H1 (cell line): Measurements from ENCODE around the gene MED31. TPM values are rescaled to one million over a fixed set of nuclear protein-coding genes. Genes with fewer than 3 reads are reported as not detected.

Experiments
- microRNA-seq, 2 experiments: library from miRNA; unstranded; fragments of <30 nt; microRNA quantifications; one replicate each; pipeline versions ENCODE4 to v1.2.0, GENCODE V29; 2016 to 2020; ENCODE audit warnings: borderline microRNAs expressed in 2 of 2, borderline number of aligned reads in 2 of 2, borderline replicate concordance in 1 of 2
- polyA plus RNA-seq, 7 experiments: library from polyadenylated mRNA; depleted of rRNA in 3 of 7; stranded (reverse) in 5 of 7; unstranded in 2 of 7; fragments of >200 nt in 5 of 7; fragments of 200-250 nt in 2 of 7; gene quantifications; 1 replicate in 5 of 7; 2 replicates in 1 of 7; 4 replicates in 1 of 7; pipeline versions ENCODE4 v1.2.1 to v1.2.3, GENCODE V29; 2011 to 2013; ENCODE audit warnings: missing spikeins in 2 of 7, mixed read lengths in 2 of 7
- small RNA-seq: library from polyadenylated mRNA; stranded (forward); fragments of <200 nt; extraction: miRNeasy Mini kit (QIAGEN cat#:217004); gene quantifications from one replicate; pipeline ENCODE3, GENCODE V24; 2013; ENCODE audit not compliant: insufficient read depth
- total RNA-seq: library from RNA; stranded (reverse); fragmentation: NEBNext Ultra II Directional; extraction: Animal tissue kit (Norgen Biotek cat#: 25700); gene quantifications from 2 replicates; pipeline ENCODE4 v1.2.1, GENCODE V29; 2021

The MED31 gene
- total and polyA plus RNA-seq, 2 of the 8 experiments (the other 6 are each of a cell fraction or from before 2014, with no cell fraction given) = 4.6 to 12.3 TPM

Small RNAs within 50 kb of the gene (microRNA-seq; reads per million reads assigned to microRNA genes)
- gene MIR4520-1 (0 reads per million in 2 experiments), gene MIR4520-2 (0 reads per million in 2 experiments)

Small RNAs within 50 kb of the gene (small RNA-seq; reads per million reads assigned to genes)
- gene MIR4520-1 = 1.5 reads per million
- gene RNA5SP435 = not detected

Other genes starting within 250 kb of the MED31 start
- gene AIPL1, start 216.5 kb downstream of the MED31 start, total RNA-seq = 0.71 TPM in 1 of 2 replicates, not detected in the other
- 0.56 and 0.89 TPM in 2 replicates for gene AIPL1, start 216.5 kb downstream of the MED31 start, polyA plus RNA-seq (2011; rRNA removed)
- gene PIMREG, start 207.2 kb downstream of the MED31 start, total RNA-seq = 133 and 143 TPM in 2 replicates
- 126 and 148 TPM in 2 replicates for gene PIMREG, start 207.2 kb downstream of the MED31 start, polyA plus RNA-seq (2011; rRNA removed)
- gene PITPNM3, start 95.0 kb downstream of the MED31 start, total RNA-seq = 1.7 and 2.1 TPM in 2 replicates
- gene PITPNM3, start 95.0 kb downstream of the MED31 start, polyA plus RNA-seq (2011; rRNA removed) = 3.1 and 4.8 TPM in 2 replicates
- 27.1 and 29.2 TPM in 2 replicates for gene KIAA0753, start 10.9 kb downstream of the MED31 start, total RNA-seq
- gene KIAA0753, start 10.9 kb downstream of the MED31 start, polyA plus RNA-seq (2011; rRNA removed) = 4.2 and 5.0 TPM in 2 replicates
- 182 and 192 TPM in 2 replicates for gene TXNDC17, start 10.5 kb downstream of the MED31 start, total RNA-seq
- gene TXNDC17, start 10.5 kb downstream of the MED31 start, polyA plus RNA-seq (2011; rRNA removed) = 410 TPM in 2 replicates
- 1.6 and 2.8 TPM in 2 replicates for gene C17orf100, start 157 bp upstream of the MED31 start, total RNA-seq
- 2.1 and 2.6 TPM in 2 replicates for gene C17orf100, start 157 bp upstream of the MED31 start, polyA plus RNA-seq (2011; rRNA removed)
- 1.8 and 2.6 TPM in 2 replicates for gene SLC13A5, start 61.8 kb upstream of the MED31 start, total RNA-seq
- gene SLC13A5, start 61.8 kb upstream of the MED31 start, polyA plus RNA-seq (2011; rRNA removed) = 2.1 and 3.5 TPM in 2 replicates
- not detected in 2 replicates for gene XAF1, start 104.4 kb upstream of the MED31 start, total RNA-seq
- not detected in 2 replicates for gene XAF1, start 104.4 kb upstream of the MED31 start, polyA plus RNA-seq (2011; rRNA removed)
- gene FBXO39, start 124.6 kb upstream of the MED31 start, total RNA-seq = 0.22 TPM in 1 of 2 replicates, not detected in the other
- gene FBXO39, start 124.6 kb upstream of the MED31 start, polyA plus RNA-seq (2011; rRNA removed) = 0.12 and 0.17 TPM in 2 replicates
- not detected in 2 replicates for gene TEKT1, start 180.1 kb upstream of the MED31 start, total RNA-seq
- gene TEKT1, start 180.1 kb upstream of the MED31 start, polyA plus RNA-seq (2011; rRNA removed) = not detected in 2 replicates